K562 (cell line): ENCODE data around the gene LRRC47. TPM values are rescaled to one million over a fixed set of nuclear protein-coding genes. Genes with fewer than 3 reads are reported as not detected.

ENCODE experiments used
- ARID2 ChIP-seq: fragments of 450-650 bp; IDR thresholded peaks from 2 replicates; pipeline ENCODE4 v1.6.1; 2017; ENCODE audit warnings: antibody characterized with exemption, mild to moderate bottlenecking
- ARNT ChIP-seq, 2 experiments: fragments of 450-650 bp; IDR thresholded peaks; 2 replicates each; pipeline ENCODE4 v1.6.1; 2016; ENCODE audit warnings: mild to moderate bottlenecking in 1 of 2
- BACH1 ChIP-seq: fragments of 200-800 bp; sonication (Bioruptor generic); IDR thresholded peaks from 2 replicates; pipeline ENCODE4 v1.6.1; 2016; ENCODE audit warnings: missing genetic modification characterization, missing compliant biosample characterization
- BRCA1 ChIP-seq, 2 experiments: fragments of 450-650 bp in 1 of 2; sonication (generic) in 1 of 2; formaldehyde crosslinking in 1 of 2; IDR thresholded peaks; 2 replicates each; pipeline versions ENCODE4 v1.5.0 to v1.6.1; 2017 to 2020; ENCODE audit warnings: mild to moderate bottlenecking in 1 of 2, missing genetic modification reagents in 1 of 2
- DPF2 ChIP-seq: fragments of 450-650 bp; IDR thresholded peaks from 2 replicates; pipeline ENCODE4 v1.6.1; 2016
- E2F6 ChIP-seq, 2 experiments: IDR thresholded peaks; 2 replicates each; pipeline ENCODE4 v1.6.1; 2011; ENCODE audit warnings: borderline replicate concordance in 1 of 2, control low read depth in 1 of 2, low read depth in 1 of 2, low read length in 1 of 2, mild to moderate bottlenecking in 1 of 2, mixed read lengths in 1 of 2, moderate library complexity in 1 of 2; ENCODE audit not compliant: insufficient read depth in 1 of 2, insufficient read length in 1 of 2, poor library complexity in 1 of 2, severe bottlenecking in 1 of 2; ENCODE audit errors: extremely low read depth in 1 of 2
- ETS1 ChIP-seq: conservative IDR thresholded peaks from 2 replicates; pipeline ENCODE4 v1.6.1; 2011; ENCODE audit warnings: low read depth, mild to moderate bottlenecking, low read length; ENCODE audit not compliant: control insufficient read depth
- FIP1L1 ChIP-seq: fragments of 200-400 bp; formaldehyde crosslinking; IDR thresholded peaks from 2 replicates; pipeline ENCODE4 v1.6.1; 2018; ENCODE audit warnings: mild to moderate bottlenecking, low read depth, low read length; ENCODE audit not compliant: poor library complexity, severe bottlenecking
- FOXP1 ChIP-seq: sonication (generic); formaldehyde crosslinking; IDR thresholded peaks from 2 replicates; pipeline ENCODE4 v1.8.0; 2022; ENCODE audit warnings: mild to moderate bottlenecking, missing genetic modification reagents
- JUNB ChIP-seq: fragments of 450-650 bp; formaldehyde crosslinking; conservative IDR thresholded peaks from 2 replicates; pipeline ENCODE4 v1.4.0; 2020; ENCODE audit warnings: mild to moderate bottlenecking
- KLF10 ChIP-seq: fragments of 250-450 bp; sonication (Bioruptor Pico); IDR thresholded peaks from 2 replicates; pipeline ENCODE4 v1.6.1; 2021; ENCODE audit warnings: matching md5 sums
- KLF6 ChIP-seq: fragments of 250-450 bp; sonication (Bioruptor Pico); IDR thresholded peaks from 2 replicates; pipeline ENCODE4 v1.4.0; 2020; ENCODE audit warnings: mild to moderate bottlenecking, moderate library complexity, borderline replicate concordance
- NELFE ChIP-seq: IDR thresholded peaks from 2 replicates; pipeline ENCODE4 v1.6.1; 2011; ENCODE audit warnings: mild to moderate bottlenecking; ENCODE audit not compliant: insufficient read depth, insufficient read length
- SFPQ ChIP-seq: fragments of 200-400 bp; formaldehyde crosslinking; IDR thresholded peaks from 2 replicates; pipeline ENCODE4 v1.6.1; 2017; ENCODE audit warnings: mild to moderate bottlenecking, low read depth, low read length, moderate library complexity
- SIN3A ChIP-seq, 2 experiments: fragments of 150-350 bp in 1 of 2; IDR thresholded peaks; 2 replicates each; pipeline ENCODE4 v1.6.1; 2011 to 2016; ENCODE audit warnings: borderline replicate concordance in 2 of 2, low read depth in 2 of 2, low read length in 2 of 2, mild to moderate bottlenecking in 2 of 2, moderate library complexity in 2 of 2; ENCODE audit not compliant: control insufficient read depth in 1 of 2
- SRSF7 ChIP-seq: fragments of 200-400 bp; formaldehyde crosslinking; optimal IDR thresholded peaks from 2 replicates; pipeline ENCODE3; 2017; ENCODE audit warnings: mild to moderate bottlenecking, low read depth, low read length
- ZFP1 ChIP-seq: fragments of 450-650 bp; formaldehyde crosslinking; IDR thresholded peaks from 2 replicates; pipeline ENCODE4 v1.4.0; 2020; ENCODE audit warnings: mild to moderate bottlenecking, mixed read lengths
- ZFP91 ChIP-seq: sonication (generic); formaldehyde crosslinking; IDR thresholded peaks from 2 replicates; pipeline ENCODE4 v1.8.0; 2022; ENCODE audit warnings: mild to moderate bottlenecking, missing genetic modification reagents
- ZNF696 ChIP-seq: fragments of 250-450 bp; sonication (Bioruptor Pico); conservative IDR thresholded peaks from 2 replicates; pipeline ENCODE4 v1.4.0; 2020; ENCODE audit warnings: mild to moderate bottlenecking, moderate library complexity
- ZNF740 ChIP-seq, 3 experiments: fragments of 200-800 bp in 1 of 3; sonication (Bioruptor generic) in 1 of 3; sonication (generic) in 1 of 3; formaldehyde crosslinking in 1 of 3; IDR thresholded peaks; 2 replicates each; pipeline versions ENCODE4 v1.6.1 to v1.8.0; 2016 to 2022; ENCODE audit warnings: mild to moderate bottlenecking in 2 of 3, missing compliant biosample characterization in 2 of 3, missing genetic modification characterization in 2 of 3, missing genetic modification reagents in 1 of 3
- polyA plus RNA-seq, 8 experiments: library from polyadenylated mRNA; depleted of rRNA in 4 of 8; stranded (reverse) in 5 of 8; unstranded in 3 of 8; fragments of >200 nt; fragmentation: Nextera tagmentation in 2 of 8; fragmentation: Illumina TruSeq in 1 of 8; extraction: Ambion mirVana in 2 of 8; extraction: Trizol in 1 of 8; gene quantifications; 2 replicates each; pipeline versions ENCODE4 v1.2.1 to v1.2.3, GENCODE V29; 2011 to 2014; ENCODE audit warnings: inconsistent platforms in 1 of 8, missing spikeins in 1 of 8
- total RNA-seq, 7 experiments: library from RNA; depleted of rRNA in 6 of 7; stranded (reverse); fragments of >200 nt in 6 of 7; fragmentation: Illumina TruSeq in 2 of 7; extraction: Trizol in 2 of 7; gene quantifications; 2 replicates each; pipeline versions ENCODE4 v1.2.1 to v1.2.3, GENCODE V29; 2011 to 2021; ENCODE audit warnings: low replicate concordance in 1 of 7

Gene LRRC47
- total and polyA plus RNA-seq, 9 of the 15 experiments (the other 6 are each of a cell fraction or from before 2014, with no cell fraction given), result 4.6 to 68.0 (median 35.9) TPM

- TF ChIP-seq SFPQ, result no peak
- TF ChIP-seq SRSF7, result no peak
- TF ChIP-seq ZNF696 (CRISPR knock-in tag), result no peak
- no peak for TF ChIP-seq KLF6 (CRISPR knock-in tag)
- TF ChIP-seq JUNB (CRISPR knock-in tag), result no peak
- TF ChIP-seq BACH1 (tag), result no peak
- TF ChIP-seq NELFE, result no peak
- 0 out of 2 replicates have a peak, but pooled peaks have one; percentile 20 for TF ChIP-seq ZNF740 (CRISPR knock-in tag; IDR thresholded peaks at IDR 0.05)
- no peak for TF ChIP-seq ZNF740 (tag; IDR thresholded peaks at IDR 0.05)
- TF ChIP-seq ETS1, result peak; percentile 49; the same call in 1 of the 2 replicates
- TF ChIP-seq E2F6 (IDR thresholded peaks at IDR 0.05; ENCODE audit: borderline replicate concordance in 1 of 2, extremely low read depth in 1 of 2, insufficient read depth in 1 of 2, insufficient read length in 1 of 2, low read depth in 1 of 2, low read length in 1 of 2, poor library complexity in 1 of 2, severe bottlenecking in 1 of 2), result peak; percentile 12 to 72
- TF ChIP-seq ZFP1 (CRISPR knock-in tag), result no peak
- TF ChIP-seq BRCA1 (IDR thresholded peaks at IDR 0.05), result no peak
- TF ChIP-seq BRCA1 (CRISPR knock-in tag; IDR thresholded peaks at IDR 0.05), result no peak
- peak in 1 of 2 experiments; percentile 66; a peak in 2 of 4 replicates for TF ChIP-seq ARNT (IDR thresholded peaks at IDR 0.05)
- TF ChIP-seq DPF2, result peak; percentile 92
- TF ChIP-seq FOXP1 (CRISPR knock-in tag), result no peak
- 0 out of 4 replicates have a peak, but pooled peaks of 1 of the 2 experiments have one; percentile 27 for TF ChIP-seq SIN3A (IDR thresholded peaks at IDR 0.05; ENCODE audit: borderline replicate concordance in 2 of 2, control insufficient read depth in 1 of 2, low read depth in 2 of 2, low read length in 2 of 2)
- TF ChIP-seq FIP1L1, result no peak
- TF ChIP-seq ARID2, result no peak
- TF ChIP-seq ZFP91 (CRISPR knock-in tag), result no peak
- no peak for TF ChIP-seq KLF10 (CRISPR knock-in tag)
These were observed 21.3 kb downstream of the LRRC47 start (continued) for GRCh38 chr1:3774946-3775489.
